HepG2 (cell line): ENCODE data around the gene CAMTA2. TPM values are rescaled to one million over a fixed set of nuclear protein-coding genes. Genes with fewer than 3 reads are reported as not detected.

Source experiments
- ATRX ChIP-seq: sonication (generic); formaldehyde crosslinking; IDR thresholded peaks from 2 replicates; pipeline ENCODE4 v1.4.0; 2020; ENCODE audit warnings: missing genetic modification reagents, borderline replicate concordance
- EEA1 ChIP-seq: sonication (generic); formaldehyde crosslinking; IDR thresholded peaks from 2 replicates; pipeline ENCODE4 v1.5.1; 2020; ENCODE audit warnings: mild to moderate bottlenecking, missing genetic modification reagents, borderline replicate concordance
- KLF6 ChIP-seq: IDR thresholded peaks from 2 replicates; pipeline ENCODE4 v1.8.0; 2016; ENCODE audit warnings: missing biosample characterization, missing genetic modification reagents
- NCOR1 ChIP-seq: fragments of 200-600 bp; sonication (generic); IDR thresholded peaks from 2 replicates; pipeline ENCODE4 v1.7.0; 2017; ENCODE audit warnings: antibody characterized with exemption, low read length, borderline replicate concordance
- SAFB2 ChIP-seq: sonication (generic); formaldehyde crosslinking; IDR thresholded peaks from 2 replicates; pipeline ENCODE4 v1.5.1; 2020; ENCODE audit warnings: missing genetic modification reagents, low read depth, mild to moderate bottlenecking, borderline replicate concordance
- TSC22D2 ChIP-seq: sonication (generic); formaldehyde crosslinking; IDR thresholded peaks from 2 replicates; pipeline ENCODE4 v1.5.1; 2020; ENCODE audit warnings: missing genetic modification reagents, mild to moderate bottlenecking, borderline replicate concordance
- ZNF333 ChIP-seq: sonication (generic); formaldehyde crosslinking; IDR thresholded peaks from 2 replicates; pipeline ENCODE4 v1.4.0; 2020; ENCODE audit warnings: mild to moderate bottlenecking, missing genetic modification reagents, borderline replicate concordance
- ZNF350 ChIP-seq: sonication (generic); formaldehyde crosslinking; IDR thresholded peaks from 2 replicates; pipeline ENCODE4 v1.4.0; 2020; ENCODE audit warnings: mild to moderate bottlenecking, low read depth, missing genetic modification reagents, borderline replicate concordance
- ZNF510 ChIP-seq: sonication (generic); formaldehyde crosslinking; IDR thresholded peaks from 2 replicates; pipeline ENCODE4 v1.4.0; 2020; ENCODE audit warnings: low read depth, mild to moderate bottlenecking, missing genetic modification reagents
- ZNF737 ChIP-seq: sonication (generic); formaldehyde crosslinking; IDR thresholded peaks from 2 replicates; pipeline ENCODE4 v1.5.0; 2020; ENCODE audit warnings: missing genetic modification reagents, mild to moderate bottlenecking, borderline replicate concordance
- ZNF749 ChIP-seq: sonication (generic); formaldehyde crosslinking; IDR thresholded peaks from 2 replicates; pipeline ENCODE4 v1.8.0; 2022; ENCODE audit warnings: mild to moderate bottlenecking, missing genetic modification reagents, moderate library complexity, borderline replicate concordance
- polyA plus RNA-seq, 8 experiments: library from polyadenylated mRNA; depleted of rRNA in 3 of 8; stranded (reverse) in 7 of 8; unstranded in 1 of 8; fragments of >200 nt; fragmentation: Illumina TruSeq in 4 of 8; extraction: Trizol in 4 of 8; gene quantifications; 2 replicates each; pipeline versions ENCODE4 v1.2.1 to v1.2.3, GENCODE V29; 2011 to 2016; ENCODE audit warnings: low read depth in 4 of 8, missing spikeins in 1 of 8, mixed read lengths in 1 of 8; ENCODE audit not compliant: insufficient read depth in 1 of 8
- total RNA-seq, 5 experiments: library from RNA; depleted of rRNA; stranded (reverse); fragments of >200 nt; fragmentation: Illumina TruSeq; extraction: Trizol; gene quantifications; 2 replicates each; pipeline ENCODE4 v1.2.3, GENCODE V29; 2016; ENCODE audit warnings: low read depth in 1 of 5
- TF ChIP-seq, protein P1 (sequence below): IDR thresholded peaks from 2 replicates; pipeline ENCODE4 v1.6.1; 2018; ENCODE audit warnings: missing genetic modification reagents
- TF ChIP-seq, protein P2 (sequence below): sonication (generic); formaldehyde crosslinking; IDR thresholded peaks from 2 replicates; pipeline ENCODE4 v1.4.0; 2020; ENCODE audit warnings: mild to moderate bottlenecking, missing genetic modification reagents, borderline replicate concordance

The CAMTA2 gene
- total and polyA plus RNA-seq, 2 of the 13 experiments (the other 11 are each of a cell fraction or from before 2014, with no cell fraction given) = 4.1 to 7.1 TPM

- TF ChIP-seq NCOR1 = no peak
- TF ChIP-seq, protein P1, sequence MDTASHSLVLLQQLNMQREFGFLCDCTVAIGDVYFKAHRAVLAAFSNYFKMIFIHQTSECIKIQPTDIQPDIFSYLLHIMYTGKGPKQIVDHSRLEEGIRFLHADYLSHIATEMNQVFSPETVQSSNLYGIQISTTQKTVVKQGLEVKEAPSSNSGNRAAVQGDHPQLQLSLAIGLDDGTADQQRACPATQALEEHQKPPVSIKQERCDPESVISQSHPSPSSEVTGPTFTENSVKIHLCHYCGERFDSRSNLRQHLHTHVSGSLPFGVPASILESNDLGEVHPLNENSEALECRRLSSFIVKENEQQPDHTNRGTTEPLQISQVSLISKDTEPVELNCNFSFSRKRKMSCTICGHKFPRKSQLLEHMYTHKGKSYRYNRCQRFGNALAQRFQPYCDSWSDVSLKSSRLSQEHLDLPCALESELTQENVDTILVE = no peak
- TF ChIP-seq ATRX (CRISPR knock-in tag) = no peak
- TF ChIP-seq TSC22D2 (CRISPR knock-in tag) = no peak
- TF ChIP-seq EEA1 = no peak
- no peak for TF ChIP-seq ZNF350
- TF ChIP-seq ZNF749 = no peak
- TF ChIP-seq ZNF510 (CRISPR knock-in tag) = 0 out of 2 replicates have a peak, but pooled peaks have one; percentile 43
- TF ChIP-seq ZNF333 (CRISPR knock-in tag) = 0 out of 2 replicates have a peak, but pooled peaks have one; percentile 77
- no peak for TF ChIP-seq ZNF737 (CRISPR knock-in tag)
- TF ChIP-seq, protein P2, sequence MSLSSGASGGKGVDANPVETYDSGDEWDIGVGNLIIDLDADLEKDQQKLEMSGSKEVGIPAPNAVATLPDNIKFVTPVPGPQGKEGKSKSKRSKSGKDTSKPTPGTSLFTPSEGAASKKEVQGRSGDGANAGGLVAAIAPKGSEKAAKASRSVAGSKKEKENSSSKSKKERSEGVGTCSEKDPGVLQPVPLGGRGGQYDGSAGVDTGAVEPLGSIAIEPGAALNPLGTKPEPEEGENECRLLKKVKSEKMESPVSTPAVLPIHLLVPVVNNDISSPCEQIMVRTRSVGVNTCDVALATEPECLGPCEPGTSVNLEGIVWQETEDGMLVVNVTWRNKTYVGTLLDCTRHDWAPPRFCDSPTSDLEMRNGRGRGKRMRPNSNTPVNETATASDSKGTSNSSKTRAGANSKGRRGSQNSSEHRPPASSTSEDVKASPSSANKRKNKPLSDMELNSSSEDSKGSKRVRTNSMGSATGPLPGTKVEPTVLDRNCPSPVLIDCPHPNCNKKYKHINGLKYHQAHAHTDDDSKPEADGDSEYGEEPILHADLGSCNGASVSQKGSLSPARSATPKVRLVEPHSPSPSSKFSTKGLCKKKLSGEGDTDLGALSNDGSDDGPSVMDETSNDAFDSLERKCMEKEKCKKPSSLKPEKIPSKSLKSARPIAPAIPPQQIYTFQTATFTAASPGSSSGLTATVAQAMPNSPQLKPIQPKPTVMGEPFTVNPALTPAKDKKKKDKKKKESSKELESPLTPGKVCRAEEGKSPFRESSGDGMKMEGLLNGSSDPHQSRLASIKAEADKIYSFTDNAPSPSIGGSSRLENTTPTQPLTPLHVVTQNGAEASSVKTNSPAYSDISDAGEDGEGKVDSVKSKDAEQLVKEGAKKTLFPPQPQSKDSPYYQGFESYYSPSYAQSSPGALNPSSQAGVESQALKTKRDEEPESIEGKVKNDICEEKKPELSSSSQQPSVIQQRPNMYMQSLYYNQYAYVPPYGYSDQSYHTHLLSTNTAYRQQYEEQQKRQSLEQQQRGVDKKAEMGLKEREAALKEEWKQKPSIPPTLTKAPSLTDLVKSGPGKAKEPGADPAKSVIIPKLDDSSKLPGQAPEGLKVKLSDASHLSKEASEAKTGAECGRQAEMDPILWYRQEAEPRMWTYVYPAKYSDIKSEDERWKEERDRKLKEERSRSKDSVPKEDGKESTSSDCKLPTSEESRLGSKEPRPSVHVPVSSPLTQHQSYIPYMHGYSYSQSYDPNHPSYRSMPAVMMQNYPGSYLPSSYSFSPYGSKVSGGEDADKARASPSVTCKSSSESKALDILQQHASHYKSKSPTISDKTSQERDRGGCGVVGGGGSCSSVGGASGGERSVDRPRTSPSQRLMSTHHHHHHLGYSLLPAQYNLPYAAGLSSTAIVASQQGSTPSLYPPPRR (CRISPR knock-in tag) = no peak
- TF ChIP-seq KLF6 (CRISPR knock-in tag) = no peak
- peak; percentile 67; the same call in 1 of the 2 replicates for TF ChIP-seq SAFB2
Observed at GRCh38 chr17:4997302-4998026, 10.0 kb upstream of the CAMTA2 start, which contains the start of the genes INCA1 and KIF1C (continued).
